ENCODE results near the gene SLC25A24. TPM values are rescaled to one million over a fixed set of nuclear protein-coding genes. Genes with fewer than 3 reads are reported as not detected.
"Not testable (repeated sequence)": the region's sequence is repeated elsewhere in the genome, so short reads cannot be mapped to it uniquely, and the experiment has no call there.

Gene SLC25A24
- total RNA-seq, 1 donor from 2014 or later = 46.9 TPM

GRCh38 chr1:108216028-108216890, 16.1 kb upstream of the SLC25A24 start:
- H3K36me3 Mint-ChIP-seq (ENCODE audit: insufficient read depth); H3K4me3 Mint-ChIP-seq (ENCODE audit: low read depth); DNase-seq (ENCODE audit: low spot score, unreplicated experiment); H3K4me1 Mint-ChIP-seq (ENCODE audit: low read depth); H3K9me3 Mint-ChIP-seq (ENCODE audit: low read depth); H3K27me3 Mint-ChIP-seq; H3K27ac Mint-ChIP-seq: not testable (repeated sequence)

DNA sequence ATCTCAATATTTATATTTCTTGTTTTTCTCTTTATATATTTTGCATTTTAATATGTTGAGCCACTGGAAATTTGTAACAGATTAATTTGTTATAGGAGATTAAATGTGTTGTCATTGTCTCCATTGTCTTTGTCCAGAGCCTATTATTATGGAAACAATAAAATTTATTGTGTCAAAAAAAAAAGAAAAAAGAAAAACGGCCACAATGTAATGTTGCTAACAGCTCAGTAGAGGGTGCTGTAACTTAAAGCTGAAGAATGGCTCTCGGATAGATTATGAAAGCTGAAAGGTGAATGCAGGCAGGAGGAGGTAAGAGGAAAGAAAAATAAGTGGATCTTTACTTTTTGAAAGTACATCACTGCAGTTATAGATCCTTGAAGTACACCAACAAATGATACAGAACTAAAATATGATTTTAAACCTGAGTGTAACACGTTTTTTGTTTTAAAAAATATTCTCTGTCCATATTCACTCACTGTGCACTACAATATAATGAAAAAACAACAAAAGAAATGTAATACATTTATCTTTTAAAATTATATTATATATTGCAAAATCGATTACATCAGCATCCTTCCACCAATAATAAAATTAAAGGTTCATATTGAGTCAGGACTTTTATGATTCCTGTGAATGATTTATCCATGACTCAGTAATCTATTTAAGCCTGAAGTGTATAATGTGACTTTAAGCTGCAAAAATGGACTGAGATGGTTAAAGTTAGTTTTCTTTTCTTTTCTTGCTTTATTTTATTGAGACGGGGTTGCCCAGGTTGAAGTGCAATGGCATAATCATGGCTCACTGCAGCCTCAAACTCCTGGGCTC, 14.7 kb upstream of the SLC25A24 start:
- DNase-seq (ENCODE audit: low spot score, unreplicated experiment); H3K27ac Mint-ChIP-seq; H3K9me3 Mint-ChIP-seq (ENCODE audit: low read depth); H3K4me3 Mint-ChIP-seq (ENCODE audit: low read depth); H3K36me3 Mint-ChIP-seq (ENCODE audit: insufficient read depth); H3K27me3 Mint-ChIP-seq; H3K4me1 Mint-ChIP-seq (ENCODE audit: low read depth): not testable (repeated sequence)
- peak; percentile 75 for TF ChIP-seq CTCF (IDR thresholded peaks at IDR 0.05; ENCODE audit: unreplicated experiment)

DNA sequence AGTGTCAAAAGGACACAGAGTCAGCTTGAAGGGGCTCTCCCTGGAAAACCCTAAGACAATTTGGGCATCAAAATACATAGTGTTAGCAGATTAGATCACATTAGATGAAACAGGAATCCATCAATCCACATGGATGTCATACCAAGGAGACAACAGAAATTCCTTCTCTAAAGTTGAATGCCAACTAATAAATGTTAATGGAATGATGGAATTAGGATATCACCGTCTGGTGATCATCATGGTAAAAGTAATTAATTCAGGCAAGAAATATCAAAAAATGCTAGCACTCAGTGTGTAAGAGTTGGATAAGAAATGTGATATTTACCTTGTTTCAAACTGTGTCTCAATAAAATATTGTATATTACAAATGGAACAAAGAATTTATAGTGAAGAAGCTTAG, 10.9 kb upstream of the SLC25A24 start:
- DNase-seq (ENCODE audit: low spot score, unreplicated experiment) = no peak
- Mint-ChIP-seq H3K27me3 (peaks cover 13% of the 10 kb centered on the region), H3K4me1 (ENCODE audit: low read depth) (peaks cover 4% of the 10 kb centered on the region), H3K36me3 (ENCODE audit: insufficient read depth) (no peaks in the 10 kb centered on the region), H3K9me3 (ENCODE audit: low read depth) (no peaks in the 10 kb centered on the region), H3K27ac (no peak overlapping the region), H3K4me3 (ENCODE audit: low read depth) (no peak overlapping the region)
- no peak for TF ChIP-seq CTCF (IDR thresholded peaks at IDR 0.05; ENCODE audit: unreplicated experiment)

- Mint-ChIP-seq H3K27ac (no peak overlapping the region), H3K9me3 (ENCODE audit: low read depth) (peaks cover 4% of the 10 kb centered on the region), H3K4me1 (ENCODE audit: low read depth) (peaks cover 4% of the 10 kb centered on the region), H3K27me3 (peaks cover 13% of the 10 kb centered on the region), H3K4me3 (ENCODE audit: low read depth) (no peak overlapping the region), H3K36me3 (ENCODE audit: insufficient read depth) (no peaks in the 10 kb centered on the region)
- no peak for DNase-seq (ENCODE audit: low spot score, unreplicated experiment)
- no peak for TF ChIP-seq CTCF (IDR thresholded peaks at IDR 0.05; ENCODE audit: unreplicated experiment)
Measured at GRCh38 chr1:108209456-108210108, 9.4 kb upstream of the SLC25A24 start.

GRCh38 chr1:108208724-108209446, 8.7 kb upstream of the SLC25A24 start:
- no peak for DNase-seq (ENCODE audit: low spot score, unreplicated experiment)
- Mint-ChIP-seq H3K9me3 (ENCODE audit: low read depth) (peaks cover 8% of the 10 kb centered on the region), H3K27me3 (peaks cover 16% of the 10 kb centered on the region), H3K4me3 (ENCODE audit: low read depth) (no peak overlapping the region), H3K36me3 (ENCODE audit: insufficient read depth) (no peaks in the 10 kb centered on the region), H3K4me1 (ENCODE audit: low read depth) (peaks cover 4% of the 10 kb centered on the region), H3K27ac (no peak overlapping the region)
- no peak for TF ChIP-seq CTCF (IDR thresholded peaks at IDR 0.05; ENCODE audit: unreplicated experiment)

DNA sequence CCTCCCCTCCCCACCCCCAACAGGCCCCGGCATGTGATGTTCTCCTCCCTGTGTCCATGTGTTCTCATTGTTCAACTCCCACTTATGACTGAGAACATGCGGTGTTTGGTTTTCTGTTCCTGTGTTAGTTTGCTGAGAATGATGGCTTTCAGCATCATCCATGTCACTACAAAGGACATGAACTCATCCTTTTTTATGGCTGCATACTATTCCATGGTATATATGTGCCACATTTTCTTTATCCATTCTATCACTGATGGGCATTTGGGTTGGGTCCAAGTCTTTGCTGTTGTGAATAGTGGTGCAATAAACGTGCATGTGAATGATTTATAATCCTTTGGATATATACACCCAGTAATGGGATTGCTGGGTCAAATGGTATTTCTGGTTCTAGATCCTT, 3.4 kb upstream of the SLC25A24 start:
- not testable (repeated sequence) for H3K4me3 Mint-ChIP-seq (ENCODE audit: low read depth); DNase-seq (ENCODE audit: low spot score, unreplicated experiment); H3K36me3 Mint-ChIP-seq (ENCODE audit: insufficient read depth); H3K27ac Mint-ChIP-seq; H3K9me3 Mint-ChIP-seq (ENCODE audit: low read depth); H3K27me3 Mint-ChIP-seq
- peaks cover 13% of the 10 kb centered on the region for H3K4me1 Mint-ChIP-seq (ENCODE audit: low read depth)

Data from progenitor cell of endocrine pancreas (in vitro differentiated cells).